HepG2 (cell line): ENCODE measurements around the gene PCSK6. TPM values are rescaled to one million over a fixed set of nuclear protein-coding genes. Genes with fewer than 3 reads are reported as not detected.

Experiments used
- ATAC-seq: fragments of 200-7000 bp; cut with Tn5 transposase; 3 replicates; pipeline ENCODE4 v1.9.1; 2020; ENCODE audit warnings: mild to moderate bottlenecking, moderate library complexity
- BruUV-seq: library from RNA; stranded (reverse); fragments of 400-500 nt; replicated peaks from 2 replicates; lab custom pipeline; 2021; lab: Mats Ljungman, UMichigan
- CTCF ChIA-PET: fragments of 300-600 bp; formaldehyde crosslinking; extraction: SDS; loops from one replicate; lab custom pipeline; 2021; ENCODE audit warnings: low total read pairs, inconsistent platforms, low intra/inter-chr PET ratio; lab: Yijun Ruan, JAX
- POLR2A ChIA-PET: fragments of 350-600 bp; sonication (Branson Sonifier 250); formaldehyde crosslinking; loops from one replicate; lab custom pipeline; 2020; ENCODE audit warnings: antibody characterized with exemption, inconsistent platforms; lab: Yijun Ruan, JAX
- DNase-seq: peaks from one replicate; pipeline ENCODE4 v3.0.0-alpha.2; 2015; ENCODE audit warnings: low spot score
- FAIRE-seq: peaks from 3 replicates; lab custom pipeline; 2011; peaks lifted over from hg19 to GRCh38; lab: Jason Lieb, UNC
- H2AFZ ChIP-seq: one replicate; pipeline ENCODE4 v1.6.1; 2011; ENCODE audit warnings: low read length, inconsistent platforms
- H3K27ac ChIP-seq: fragments of 300-600 bp; 3 replicates; pipeline ENCODE4 v1.8.0; 2011; ENCODE audit warnings: mixed run types, mild to moderate bottlenecking, mixed read lengths, low read length, inconsistent platforms; ENCODE audit not compliant: insufficient read depth; ENCODE audit errors: extremely low read length
- H3K27me3 ChIP-seq, 2 experiments: fragments of 200-600 bp in 1 of 2; 2 replicates in 1 of 2; 3 replicates in 1 of 2; pipeline versions ENCODE4 v1.6.0 to v1.8.0; 2011; ENCODE audit warnings: low read length in 2 of 2, mild to moderate bottlenecking in 2 of 2, moderate library complexity in 2 of 2, inconsistent platforms in 1 of 2; ENCODE audit not compliant: insufficient read depth in 2 of 2, control insufficient read depth in 1 of 2
- H3K36me3 ChIP-seq, 2 experiments: fragments of 200-600 bp in 1 of 2; replicated peaks in 1 of 2; 2 replicates in 1 of 2; 3 replicates in 1 of 2; pipeline versions ENCODE4 v1.5.1 to v1.8.0; 2011; ENCODE audit warnings: low read length in 2 of 2, inconsistent platforms in 1 of 2; ENCODE audit not compliant: insufficient read depth in 2 of 2, control insufficient read depth in 1 of 2
- H3K4me1 ChIP-seq: 2 replicates; pipeline ENCODE4 v1.5.1; 2012; ENCODE audit warnings: low read length, inconsistent platforms; ENCODE audit not compliant: insufficient read depth
- H3K4me2 ChIP-seq: 2 replicates; pipeline ENCODE4 v1.6.0; 2011; ENCODE audit warnings: low read depth, low read length, inconsistent platforms
- H3K4me3 ChIP-seq, 3 experiments: fragments of 200-600 bp in 1 of 3; sonication (generic), shearing (Covaris generic) in 1 of 3; replicated peaks in 1 of 3; 2 replicates each; pipeline ENCODE4 v1.5.1; 2011 to 2016; ENCODE audit warnings: low read length in 3 of 3, inconsistent platforms in 2 of 3, low read depth in 2 of 3, mild to moderate bottlenecking in 2 of 3, control low read depth in 1 of 3, mixed read lengths in 1 of 3; ENCODE audit not compliant: insufficient read depth in 1 of 3
- H3K79me2 ChIP-seq: one replicate; pipeline ENCODE4 v1.6.1; 2011; ENCODE audit warnings: low read length, inconsistent platforms; ENCODE audit not compliant: insufficient read depth
- H3K9ac ChIP-seq: 2 replicates; pipeline ENCODE4 v1.6.0; 2011; ENCODE audit warnings: mild to moderate bottlenecking, low read depth, low read length, inconsistent platforms; ENCODE audit not compliant: insufficient read depth
- H3K9me3 ChIP-seq: 2 replicates; pipeline ENCODE4 v1.5.1; 2012; ENCODE audit warnings: mild to moderate bottlenecking, low read length
- H4K20me1 ChIP-seq: 2 replicates; pipeline ENCODE4 v1.6.0; 2011; ENCODE audit warnings: inconsistent platforms, mild to moderate bottlenecking, low read length, moderate library complexity; ENCODE audit not compliant: insufficient read depth
- CENPX ChIP-seq: sonication (generic); formaldehyde crosslinking; IDR thresholded peaks from 2 replicates; pipeline ENCODE4 v1.9.0; 2021; ENCODE audit warnings: mild to moderate bottlenecking, missing genetic modification reagents, moderate library complexity
- FOXP1 ChIP-seq, 2 experiments: fragments of 450-650 bp in 1 of 2; IDR thresholded peaks; 2 replicates each; pipeline ENCODE4 v1.6.1; 2017 to 2018; ENCODE audit warnings: antibody characterized with exemption in 1 of 2
- HNF4G ChIP-seq, 2 experiments: sonication (generic) in 1 of 2; formaldehyde crosslinking in 1 of 2; IDR thresholded peaks; 2 replicates each; pipeline versions ENCODE4 v1.4.0 to v1.6.1; 2011 to 2020; ENCODE audit warnings: borderline replicate concordance in 2 of 2, low read depth in 2 of 2, mild to moderate bottlenecking in 2 of 2, low read length in 1 of 2, missing genetic modification reagents in 1 of 2, moderate library complexity in 1 of 2
- SALL2 ChIP-seq: sonication (generic); formaldehyde crosslinking; IDR thresholded peaks from 2 replicates; pipeline ENCODE4 v1.8.1; 2023; ENCODE audit warnings: mild to moderate bottlenecking, missing genetic modification reagents, inconsistent platforms
- ZKSCAN5 ChIP-seq: sonication (generic); formaldehyde crosslinking; IDR thresholded peaks from 2 replicates; pipeline ENCODE4 v1.5.1; 2020; ENCODE audit warnings: mild to moderate bottlenecking, missing genetic modification reagents
- ZNF563 ChIP-seq: sonication (generic); formaldehyde crosslinking; IDR thresholded peaks from 2 replicates; pipeline ENCODE4 v1.8.0; 2022; ENCODE audit warnings: mild to moderate bottlenecking, moderate library complexity, missing genetic modification reagents
- ZNF652 ChIP-seq: IDR thresholded peaks from 2 replicates; pipeline ENCODE4 v1.6.1; 2016; ENCODE audit warnings: low read depth, borderline replicate concordance
- WGBS: methylation state at CpG from one replicate; pipeline ENCODE4 v1.1.6; 2017; ENCODE audit warnings: low lambda C conversion rate; 5-methylcytosine and 5-hydroxymethylcytosine counted together
- in situ Hi-C: cut with HindIII; loops from 2 replicates; pipeline ENCODE4 v1.10.0; 2017; ENCODE audit warnings: low pct_unique_long_range_greater_than_20kb; ENCODE audit not compliant: extremely low pct_ligation_motif_present
- intact Hi-C: fragments of 100-400 bp; cut with micrococcal nuclease; formaldehyde crosslinking; loops from one replicate; pipeline ENCODE4 v1.10.0; 2022; ENCODE audit not compliant: unreplicated experiment
- polyA plus RNA-seq, 8 experiments: library from polyadenylated mRNA; depleted of rRNA in 3 of 8; stranded (reverse) in 7 of 8; unstranded in 1 of 8; fragments of >200 nt; fragmentation: Illumina TruSeq in 4 of 8; extraction: Trizol in 4 of 8; gene quantifications; 2 replicates each; pipeline versions ENCODE4 v1.2.1 to v1.2.3, GENCODE V29; 2011 to 2016; ENCODE audit warnings: low read depth in 4 of 8, missing spikeins in 1 of 8, mixed read lengths in 1 of 8; ENCODE audit not compliant: insufficient read depth in 1 of 8
- total RNA-seq, 5 experiments: library from RNA; depleted of rRNA; stranded (reverse); fragments of >200 nt; fragmentation: Illumina TruSeq; extraction: Trizol; gene quantifications; 2 replicates each; pipeline ENCODE4 v1.2.3, GENCODE V29; 2016; ENCODE audit warnings: low read depth in 1 of 5
- TF ChIP-seq, protein P1 (sequence below): sonication (generic); formaldehyde crosslinking; IDR thresholded peaks from 2 replicates; pipeline ENCODE4 v1.5.0; 2020; ENCODE audit warnings: mild to moderate bottlenecking, missing genetic modification reagents, borderline replicate concordance
- TF ChIP-seq, protein P2 (sequence below): IDR thresholded peaks from 2 replicates; pipeline ENCODE4 v1.6.1; 2016
- TF ChIP-seq, protein P3 (sequence below): IDR thresholded peaks from 2 replicates; pipeline ENCODE4 v1.6.1; 2016; ENCODE audit warnings: low read depth
- TF ChIP-seq, protein P4 (sequence below): sonication (generic); formaldehyde crosslinking; IDR thresholded peaks from 2 replicates; pipeline ENCODE4 v1.4.0; 2020; ENCODE audit warnings: missing genetic modification reagents

The PCSK6 gene
- total and polyA plus RNA-seq, 2 of the 13 experiments (the other 11 are each of a cell fraction or from before 2014, with no cell fraction given) = 56.5 to 155 TPM

DNA sequence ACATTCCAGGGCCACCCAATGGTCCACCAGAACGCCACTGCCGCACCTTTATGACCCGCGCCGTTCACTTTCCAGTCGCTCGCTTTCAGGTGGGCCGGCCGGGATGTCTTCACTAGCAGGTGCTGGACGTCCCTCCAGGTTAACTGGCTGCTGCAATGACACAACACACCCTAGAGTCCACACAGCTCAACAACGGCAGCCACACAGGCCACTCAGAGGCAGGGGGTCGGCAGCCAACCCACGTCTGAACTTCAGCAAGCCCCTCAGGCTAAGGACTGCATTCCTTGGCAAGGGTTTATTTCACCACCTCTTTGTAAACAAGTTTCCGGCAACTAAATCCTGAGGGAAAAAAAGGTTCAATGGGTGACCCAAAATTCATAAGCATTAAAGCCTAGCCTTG lies 105.2 kb downstream of the PCSK6 start (continued):
- TF ChIP-seq, protein P1, sequence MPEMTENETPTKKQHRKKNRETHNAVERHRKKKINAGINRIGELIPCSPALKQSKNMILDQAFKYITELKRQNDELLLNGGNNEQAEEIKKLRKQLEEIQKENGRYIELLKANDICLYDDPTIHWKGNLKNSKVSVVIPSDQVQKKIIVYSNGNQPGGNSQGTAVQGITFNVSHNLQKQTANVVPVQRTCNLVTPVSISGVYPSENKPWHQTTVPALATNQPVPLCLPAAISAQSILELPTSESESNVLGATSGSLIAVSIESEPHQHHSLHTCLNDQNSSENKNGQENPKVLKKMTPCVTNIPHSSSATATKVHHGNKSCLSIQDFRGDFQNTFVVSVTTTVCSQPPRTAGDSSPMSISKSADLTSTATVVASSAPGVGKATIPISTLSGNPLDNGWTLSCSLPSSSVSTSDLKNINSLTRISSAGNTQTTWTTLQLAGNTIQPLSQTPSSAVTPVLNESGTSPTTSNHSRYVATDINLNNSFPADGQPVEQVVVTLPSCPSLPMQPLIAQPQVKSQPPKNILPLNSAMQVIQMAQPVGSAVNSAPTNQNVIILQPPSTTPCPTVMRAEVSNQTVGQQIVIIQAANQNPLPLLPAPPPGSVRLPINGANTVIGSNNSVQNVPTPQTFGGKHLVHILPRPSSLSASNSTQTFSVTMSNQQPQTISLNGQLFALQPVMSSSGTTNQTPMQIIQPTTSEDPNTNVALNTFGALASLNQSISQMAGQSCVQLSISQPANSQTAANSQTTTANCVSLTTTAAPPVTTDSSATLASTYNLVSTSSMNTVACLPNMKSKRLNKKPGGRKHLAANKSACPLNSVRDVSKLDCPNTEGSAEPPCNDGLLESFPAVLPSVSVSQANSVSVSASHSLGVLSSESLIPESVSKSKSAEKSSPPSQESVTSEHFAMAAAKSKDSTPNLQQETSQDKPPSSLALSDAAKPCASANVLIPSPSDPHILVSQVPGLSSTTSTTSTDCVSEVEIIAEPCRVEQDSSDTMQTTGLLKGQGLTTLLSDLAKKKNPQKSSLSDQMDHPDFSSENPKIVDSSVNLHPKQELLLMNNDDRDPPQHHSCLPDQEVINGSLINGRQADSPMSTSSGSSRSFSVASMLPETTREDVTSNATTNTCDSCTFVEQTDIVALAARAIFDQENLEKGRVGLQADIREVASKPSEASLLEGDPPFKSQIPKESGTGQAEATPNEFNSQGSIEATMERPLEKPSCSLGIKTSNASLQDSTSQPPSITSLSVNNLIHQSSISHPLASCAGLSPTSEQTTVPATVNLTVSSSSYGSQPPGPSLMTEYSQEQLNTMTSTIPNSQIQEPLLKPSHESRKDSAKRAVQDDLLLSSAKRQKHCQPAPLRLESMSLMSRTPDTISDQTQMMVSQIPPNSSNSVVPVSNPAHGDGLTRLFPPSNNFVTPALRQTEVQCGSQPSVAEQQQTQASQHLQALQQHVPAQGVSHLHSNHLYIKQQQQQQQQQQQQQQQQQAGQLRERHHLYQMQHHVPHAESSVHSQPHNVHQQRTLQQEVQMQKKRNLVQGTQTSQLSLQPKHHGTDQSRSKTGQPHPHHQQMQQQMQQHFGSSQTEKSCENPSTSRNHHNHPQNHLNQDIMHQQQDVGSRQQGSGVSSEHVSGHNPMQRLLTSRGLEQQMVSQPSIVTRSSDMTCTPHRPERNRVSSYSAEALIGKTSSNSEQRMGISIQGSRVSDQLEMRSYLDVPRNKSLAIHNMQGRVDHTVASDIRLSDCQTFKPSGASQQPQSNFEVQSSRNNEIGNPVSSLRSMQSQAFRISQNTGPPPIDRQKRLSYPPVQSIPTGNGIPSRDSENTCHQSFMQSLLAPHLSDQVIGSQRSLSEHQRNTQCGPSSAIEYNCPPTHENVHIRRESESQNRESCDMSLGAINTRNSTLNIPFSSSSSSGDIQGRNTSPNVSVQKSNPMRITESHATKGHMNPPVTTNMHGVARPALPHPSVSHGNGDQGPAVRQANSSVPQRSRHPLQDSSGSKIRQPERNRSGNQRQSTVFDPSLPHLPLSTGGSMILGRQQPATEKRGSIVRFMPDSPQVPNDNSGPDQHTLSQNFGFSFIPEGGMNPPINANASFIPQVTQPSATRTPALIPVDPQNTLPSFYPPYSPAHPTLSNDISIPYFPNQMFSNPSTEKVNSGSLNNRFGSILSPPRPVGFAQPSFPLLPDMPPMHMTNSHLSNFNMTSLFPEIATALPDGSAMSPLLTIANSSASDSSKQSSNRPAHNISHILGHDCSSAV (CRISPR knock-in tag) = no peak

DNA sequence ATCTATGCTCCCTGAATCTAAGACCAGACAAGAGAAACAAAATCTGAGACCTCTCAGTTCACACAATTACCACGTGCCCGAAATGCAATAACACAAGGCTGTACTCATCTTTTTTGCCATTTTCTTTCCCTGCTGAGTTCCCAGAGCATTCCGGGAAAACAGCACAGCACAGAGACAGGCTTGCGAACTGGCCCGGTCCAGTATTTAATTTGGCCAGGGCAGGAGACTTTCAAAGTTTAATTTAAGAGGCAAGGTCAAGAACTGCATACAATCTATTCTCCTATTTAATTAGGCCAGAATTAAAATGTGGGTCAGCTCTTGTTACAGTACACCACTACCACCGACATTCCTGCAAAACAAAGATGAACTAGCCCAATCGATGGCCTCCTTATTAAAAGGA lies 107.0 kb downstream of the PCSK6 start:
- no peaks in the 10 kb centered on the region for H4K20me1 ChIP-seq
- no peak overlapping the region for H3K4me3 ChIP-seq
- H3K4me2 ChIP-seq = no peak overlapping the region
- H3K27ac ChIP-seq = no peak overlapping the region
- 99% methylated on average over 7 of the region's 7 CpGs for WGBS
- intact Hi-C loops = no loop called here
- ChIA-PET CTCF (no interaction called here), POLR2A (no interaction called here)
- H3K4me1 ChIP-seq = no peaks in the 10 kb centered on the region
- H3K79me2 ChIP-seq = no peaks in the 10 kb centered on the region
- peaks cover 33 to 73% of the 10 kb centered on the region in 2 experiments for H3K36me3 ChIP-seq
- in situ Hi-C loops = no loop called here
- H3K9me3 ChIP-seq = no peaks in the 10 kb centered on the region
- FAIRE-seq (no peak), ATAC-seq (no peak), DNase-seq (no peak)
- no peak overlapping the region for H3K9ac ChIP-seq
- H2AFZ ChIP-seq = no peak overlapping the region
- no peaks in the 10 kb centered on the region for H3K27me3 ChIP-seq
- BruUV-seq = no TSS peak
- TF ChIP-seq ZNF652 (CRISPR knock-in tag) (no peak), ZKSCAN5 (CRISPR knock-in tag) (no peak), FOXP1 (IDR thresholded peaks at IDR 0.05) (no peak), FOXP1 (CRISPR knock-in tag; IDR thresholded peaks at IDR 0.05) (no peak), SALL2 (no peak), CENPX (CRISPR knock-in tag) (no peak), HNF4G (IDR thresholded peaks at IDR 0.05; ENCODE audit: borderline replicate concordance, low read depth, low read length) (no peak), HNF4G (CRISPR knock-in tag; IDR thresholded peaks at IDR 0.05; ENCODE audit: borderline replicate concordance, low read depth) (no peak), ZNF563 (CRISPR knock-in tag) (no peak)
- TF ChIP-seq, protein P2, sequence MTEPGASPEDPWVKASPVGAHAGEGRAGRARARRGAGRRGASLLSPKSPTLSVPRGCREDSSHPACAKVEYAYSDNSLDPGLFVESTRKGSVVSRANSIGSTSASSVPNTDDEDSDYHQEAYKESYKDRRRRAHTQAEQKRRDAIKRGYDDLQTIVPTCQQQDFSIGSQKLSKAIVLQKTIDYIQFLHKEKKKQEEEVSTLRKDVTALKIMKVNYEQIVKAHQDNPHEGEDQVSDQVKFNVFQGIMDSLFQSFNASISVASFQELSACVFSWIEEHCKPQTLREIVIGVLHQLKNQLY (CRISPR knock-in tag) = no peak
- TF ChIP-seq, protein P3, sequence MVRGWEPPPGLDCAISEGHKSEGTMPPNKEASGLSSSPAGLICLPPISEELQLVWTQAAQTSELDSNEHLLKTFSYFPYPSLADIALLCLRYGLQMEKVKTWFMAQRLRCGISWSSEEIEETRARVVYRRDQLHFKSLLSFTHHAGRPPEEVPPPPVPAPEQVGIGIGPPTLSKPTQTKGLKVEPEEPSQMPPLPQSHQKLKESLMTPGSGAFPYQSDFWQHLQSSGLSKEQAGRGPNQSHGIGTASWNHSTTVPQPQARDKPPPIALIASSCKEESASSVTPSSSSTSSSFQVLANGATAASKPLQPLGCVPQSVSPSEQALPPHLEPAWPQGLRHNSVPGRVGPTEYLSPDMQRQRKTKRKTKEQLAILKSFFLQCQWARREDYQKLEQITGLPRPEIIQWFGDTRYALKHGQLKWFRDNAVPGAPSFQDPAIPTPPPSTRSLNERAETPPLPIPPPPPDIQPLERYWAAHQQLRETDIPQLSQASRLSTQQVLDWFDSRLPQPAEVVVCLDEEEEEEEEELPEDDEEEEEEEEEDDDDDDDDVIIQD (CRISPR knock-in tag) = no peak
- TF ChIP-seq, protein P4, sequence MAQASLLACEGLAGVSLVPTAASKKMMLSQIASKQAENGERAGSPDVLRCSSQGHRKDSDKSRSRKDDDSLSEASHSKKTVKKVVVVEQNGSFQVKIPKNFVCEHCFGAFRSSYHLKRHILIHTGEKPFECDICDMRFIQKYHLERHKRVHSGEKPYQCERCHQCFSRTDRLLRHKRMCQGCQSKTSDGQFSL = no peak
